Measurements from ENCODE around the gene PBX2. TPM values are rescaled to one million over a fixed set of nuclear protein-coding genes. Genes with fewer than 3 reads are reported as not detected.
A peak's percentile ranks its signal among the peaks of the same experiment; 100 is the strongest.

PBX2 gene
- total RNA-seq, 6 experiments from 2014 or later = 50.7 to 61.4 (median 56.2) TPM

DNA sequence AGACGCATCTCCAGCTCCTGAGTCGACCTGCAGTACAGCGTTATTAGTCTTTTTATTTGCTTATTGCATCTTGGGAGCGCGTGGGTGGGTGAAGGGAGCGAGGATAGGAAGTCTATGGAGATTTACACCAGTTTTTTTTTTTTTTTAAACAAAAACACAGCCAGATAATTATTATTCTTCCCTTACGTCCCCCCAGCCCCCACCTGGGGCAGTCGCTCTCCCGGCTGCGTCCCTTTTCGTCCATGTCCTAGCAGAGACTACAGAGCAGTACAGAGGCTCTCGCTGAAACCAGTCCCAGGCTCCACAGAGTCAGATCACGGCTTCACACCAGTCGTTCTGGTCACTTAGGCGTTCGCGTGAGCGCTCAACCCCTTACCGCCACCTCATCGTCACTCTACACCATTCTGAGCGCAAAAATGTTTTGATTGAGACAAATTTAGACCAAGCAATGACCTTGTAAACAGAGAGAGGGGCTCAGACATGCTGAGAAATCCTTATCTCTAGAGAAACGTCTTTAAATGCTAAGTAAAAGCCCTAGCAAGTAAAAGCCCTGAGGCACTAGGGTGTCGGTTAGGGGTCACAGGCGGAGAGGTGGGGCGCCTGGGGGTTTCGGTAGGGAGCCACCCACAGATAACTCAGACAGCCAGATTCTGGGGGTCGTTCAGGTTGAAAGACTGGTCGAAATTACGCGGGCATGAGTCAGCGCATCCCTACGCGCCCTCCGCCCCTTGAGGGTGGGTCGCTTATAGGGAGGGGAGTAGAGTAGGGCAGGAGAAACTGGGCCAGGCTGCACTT, 37.0 kb downstream of the PBX2 start:
- Mint-ChIP-seq H3K4me1 (ENCODE audit: low read depth) (peaks cover 43% of the 10 kb centered on the region), H3K27ac (peak overlapping the region; percentile 97), H3K4me3 (peak overlapping the region; percentile 100), H3K9me3 (no peaks in the 10 kb centered on the region), H3K36me3 (ENCODE audit: low read depth) (peaks cover 20% of the 10 kb centered on the region), H3K27me3 (ENCODE audit: insufficient read depth) (peaks cover 4% of the 10 kb centered on the region)
- peak; percentile 46 for DNase-seq
- TF ChIP-seq, protein P1, sequence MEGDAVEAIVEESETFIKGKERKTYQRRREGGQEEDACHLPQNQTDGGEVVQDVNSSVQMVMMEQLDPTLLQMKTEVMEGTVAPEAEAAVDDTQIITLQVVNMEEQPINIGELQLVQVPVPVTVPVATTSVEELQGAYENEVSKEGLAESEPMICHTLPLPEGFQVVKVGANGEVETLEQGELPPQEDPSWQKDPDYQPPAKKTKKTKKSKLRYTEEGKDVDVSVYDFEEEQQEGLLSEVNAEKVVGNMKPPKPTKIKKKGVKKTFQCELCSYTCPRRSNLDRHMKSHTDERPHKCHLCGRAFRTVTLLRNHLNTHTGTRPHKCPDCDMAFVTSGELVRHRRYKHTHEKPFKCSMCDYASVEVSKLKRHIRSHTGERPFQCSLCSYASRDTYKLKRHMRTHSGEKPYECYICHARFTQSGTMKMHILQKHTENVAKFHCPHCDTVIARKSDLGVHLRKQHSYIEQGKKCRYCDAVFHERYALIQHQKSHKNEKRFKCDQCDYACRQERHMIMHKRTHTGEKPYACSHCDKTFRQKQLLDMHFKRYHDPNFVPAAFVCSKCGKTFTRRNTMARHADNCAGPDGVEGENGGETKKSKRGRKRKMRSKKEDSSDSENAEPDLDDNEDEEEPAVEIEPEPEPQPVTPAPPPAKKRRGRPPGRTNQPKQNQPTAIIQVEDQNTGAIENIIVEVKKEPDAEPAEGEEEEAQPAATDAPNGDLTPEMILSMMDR (IDR thresholded peaks at IDR 0.05) = no peak

- no peaks in the 10 kb centered on the region for H3K9me3 Mint-ChIP-seq
- DNase-seq = no peak
- peak within 1 kb of the TSS; percentile 100 for H3K4me3 Mint-ChIP-seq
- TF ChIP-seq, protein P1 (IDR thresholded peaks at IDR 0.05) = no peak
- peaks cover 13% of the 10 kb centered on the region; the same call in 1 of the 2 replicates for H3K36me3 Mint-ChIP-seq (ENCODE audit: low read depth)
- peaks cover 5% of the 10 kb centered on the region for H3K27me3 Mint-ChIP-seq (ENCODE audit: insufficient read depth)
- peak within 1 kb of the TSS; percentile 97 for H3K27ac Mint-ChIP-seq
- H3K4me1 Mint-ChIP-seq (ENCODE audit: low read depth) = peaks cover 43% of the 10 kb centered on the region
Measured at GRCh38 chr6:32151863-32152768, 37.9 kb downstream of the PBX2 start, which contains the start of gene PRRT1. Gene PRRT1 (minus strand): TSS chr6:32151939. CDS start chr6:32151827, 112 bp downstream.

GRCh38 chr6:32151181-32151862, 38.7 kb downstream of the PBX2 start:
- TF ChIP-seq, protein P1 (IDR thresholded peaks at IDR 0.05) = no peak
- H3K9me3 Mint-ChIP-seq = no peaks in the 10 kb centered on the region

GRCh38 chr6:32149932-32150870, 39.8 kb downstream of the PBX2 start:
- Mint-ChIP-seq H3K9me3 (no peaks in the 10 kb centered on the region), H3K36me3 (ENCODE audit: low read depth) (peaks cover 13% of the 10 kb centered on the region; the same call in 1 of the 2 replicates), H3K4me3 (peak overlapping the region; percentile 100), H3K27ac (no peak overlapping the region), H3K27me3 (ENCODE audit: insufficient read depth) (peaks cover 7% of the 10 kb centered on the region), H3K4me1 (ENCODE audit: low read depth) (peaks cover 38% of the 10 kb centered on the region)
- DNase-seq = no peak
- TF ChIP-seq, protein P1 (IDR thresholded peaks at IDR 0.05) = no peak

More at GRCh38 chr6:32151181-32151862, 38.7 kb downstream of the PBX2 start:
- Mint-ChIP-seq H3K36me3 (ENCODE audit: low read depth) (peaks cover 13% of the 10 kb centered on the region; the same call in 1 of the 2 replicates), H3K27ac (peak overlapping the region; percentile 17; the same call in 1 of the 2 replicates), H3K27me3 (ENCODE audit: insufficient read depth) (peaks cover 6% of the 10 kb centered on the region), H3K4me3 (peak overlapping the region; percentile 100), H3K4me1 (ENCODE audit: low read depth) (peaks cover 43% of the 10 kb centered on the region)
- DNase-seq = no peak

All from HFFc6 (cell line).